ENCODE results near the gene IGHMBP2.

DNA sequence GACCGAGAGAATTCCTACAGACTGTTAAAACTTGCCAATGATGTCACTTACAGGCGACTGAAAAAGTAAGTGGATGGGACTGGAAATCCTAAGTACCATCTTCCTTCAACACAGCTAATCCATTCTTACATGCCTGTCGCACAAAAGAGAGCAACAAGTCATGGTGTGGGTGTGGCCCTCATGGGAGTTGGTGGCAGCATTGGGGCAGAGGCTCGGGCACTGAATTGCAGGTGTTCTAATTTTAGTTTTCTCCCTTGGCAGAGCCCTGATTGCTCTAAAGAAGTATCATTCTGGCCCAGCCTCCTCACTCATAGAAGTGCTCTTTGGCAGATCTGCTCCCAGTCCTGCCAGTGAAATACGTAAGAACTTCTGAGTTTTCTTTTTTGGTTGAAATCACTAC, 4.6 kb downstream of the IGHMBP2 start:
- TF ChIP-seq CTCF (IDR thresholded peaks at IDR 0.05) (no peak), POLR2A (IDR thresholded peaks at IDR 0.05) (no peak)
